Bronchial epithelial cell (primary cell): ENCODE data around the gene SUN1. TPM values are rescaled to one million over a fixed set of nuclear protein-coding genes. Genes with fewer than 3 reads are reported as not detected.
"Not testable (repeated sequence)": the region's sequence is repeated elsewhere in the genome, so short reads cannot be mapped to it uniquely, and the experiment has no call there.

ENCODE experiments used
- DNase-seq: peaks from one replicate; pipeline ENCODE4 v3.0.0-alpha.2; 2010; ENCODE audit warnings: low read depth
- FAIRE-seq: peaks from 2 replicates; lab custom pipeline; 2011; peaks lifted over from hg19 to GRCh38; lab: Jason Lieb, UNC
- H3K27me3 ChIP-seq: 2 replicates; pipeline ENCODE4 v1.5.1; 2011; ENCODE audit warnings: low read length; ENCODE audit not compliant: control insufficient read depth, insufficient read depth
- H3K36me3 ChIP-seq: 2 replicates; pipeline ENCODE4 v1.5.1; 2011; ENCODE audit warnings: low read length; ENCODE audit not compliant: control insufficient read depth, insufficient read depth
- H3K4me3 ChIP-seq: 2 replicates; pipeline ENCODE4 v1.5.1; 2011; ENCODE audit warnings: mild to moderate bottlenecking, low read depth, low read length, control low read depth
- total RNA-seq: library from RNA; depleted of rRNA; stranded (reverse); fragments of >200 nt; gene quantifications from 2 replicates; pipeline ENCODE4 v1.2.1, GENCODE V29; 2014
- TF ChIP-seq, protein P1 (sequence below): IDR thresholded peaks from 2 replicates; pipeline ENCODE4 v1.5.1; 2011; ENCODE audit warnings: mild to moderate bottlenecking, moderate library complexity, low read length, control low read depth, inconsistent platforms; ENCODE audit not compliant: insufficient read depth, severe bottlenecking

The SUN1 gene
- total RNA-seq, 1 donor from 2014 or later, result 176 TPM

GRCh38 chr7:844514-844913 lies 12.2 kb downstream of the SUN1 start:
- no peaks in the 10 kb centered on the region for H3K27me3 ChIP-seq
- H3K4me3 ChIP-seq, result no peak overlapping the region
- TF ChIP-seq, protein P1, sequence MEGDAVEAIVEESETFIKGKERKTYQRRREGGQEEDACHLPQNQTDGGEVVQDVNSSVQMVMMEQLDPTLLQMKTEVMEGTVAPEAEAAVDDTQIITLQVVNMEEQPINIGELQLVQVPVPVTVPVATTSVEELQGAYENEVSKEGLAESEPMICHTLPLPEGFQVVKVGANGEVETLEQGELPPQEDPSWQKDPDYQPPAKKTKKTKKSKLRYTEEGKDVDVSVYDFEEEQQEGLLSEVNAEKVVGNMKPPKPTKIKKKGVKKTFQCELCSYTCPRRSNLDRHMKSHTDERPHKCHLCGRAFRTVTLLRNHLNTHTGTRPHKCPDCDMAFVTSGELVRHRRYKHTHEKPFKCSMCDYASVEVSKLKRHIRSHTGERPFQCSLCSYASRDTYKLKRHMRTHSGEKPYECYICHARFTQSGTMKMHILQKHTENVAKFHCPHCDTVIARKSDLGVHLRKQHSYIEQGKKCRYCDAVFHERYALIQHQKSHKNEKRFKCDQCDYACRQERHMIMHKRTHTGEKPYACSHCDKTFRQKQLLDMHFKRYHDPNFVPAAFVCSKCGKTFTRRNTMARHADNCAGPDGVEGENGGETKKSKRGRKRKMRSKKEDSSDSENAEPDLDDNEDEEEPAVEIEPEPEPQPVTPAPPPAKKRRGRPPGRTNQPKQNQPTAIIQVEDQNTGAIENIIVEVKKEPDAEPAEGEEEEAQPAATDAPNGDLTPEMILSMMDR, result no peak
- DNase-seq (no peak), FAIRE-seq (no peak)
- H3K36me3 ChIP-seq, result peaks cover 27% of the 10 kb centered on the region

GRCh38 chr7:845091-845490 lies 12.8 kb downstream of the SUN1 start:
- Histone ChIP-seq H3K36me3 (peaks cover 28% of the 10 kb centered on the region), H3K4me3 (no peak overlapping the region), H3K27me3 (no peaks in the 10 kb centered on the region)
- no peak for FAIRE-seq
- no peak for DNase-seq
- TF ChIP-seq, protein P1, result no peak

DNA sequence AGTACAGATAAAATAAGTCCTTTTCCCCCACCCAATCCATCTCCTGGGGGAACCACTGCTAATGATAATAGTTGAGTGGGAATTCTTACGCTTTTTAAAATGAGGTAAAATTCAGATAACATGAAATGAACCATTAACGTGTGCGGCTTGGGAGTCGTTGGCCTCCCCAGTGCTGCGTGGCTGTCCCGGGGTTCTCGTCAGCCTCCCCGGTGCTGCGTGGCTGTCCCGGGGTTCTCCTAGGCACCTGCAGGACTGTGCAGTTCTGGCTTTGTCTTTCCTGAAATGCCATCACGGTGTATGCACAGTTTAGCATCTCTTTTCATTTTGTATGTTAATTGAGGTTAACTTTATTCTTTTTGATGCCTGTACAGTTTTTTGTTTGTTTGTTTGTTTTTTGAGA lies 13.5 kb downstream of the SUN1 start:
- Histone ChIP-seq H3K4me3 (no peak overlapping the region), H3K36me3 (peaks cover 26% of the 10 kb centered on the region)
- FAIRE-seq, result no peak

GRCh38 chr7:846958-847650 lies 14.8 kb downstream of the SUN1 start:
- not testable (repeated sequence) for H3K4me3 ChIP-seq, FAIRE-seq, H3K27me3 ChIP-seq, DNase-seq
- H3K36me3 ChIP-seq, result peaks cover 26% of the 10 kb centered on the region

More for the DNA sequence above, 13.5 kb downstream of the SUN1 start:
- DNase-seq, result no peak
- TF ChIP-seq, protein P1, result no peak
- H3K27me3 ChIP-seq, result no peaks in the 10 kb centered on the region

DNA sequence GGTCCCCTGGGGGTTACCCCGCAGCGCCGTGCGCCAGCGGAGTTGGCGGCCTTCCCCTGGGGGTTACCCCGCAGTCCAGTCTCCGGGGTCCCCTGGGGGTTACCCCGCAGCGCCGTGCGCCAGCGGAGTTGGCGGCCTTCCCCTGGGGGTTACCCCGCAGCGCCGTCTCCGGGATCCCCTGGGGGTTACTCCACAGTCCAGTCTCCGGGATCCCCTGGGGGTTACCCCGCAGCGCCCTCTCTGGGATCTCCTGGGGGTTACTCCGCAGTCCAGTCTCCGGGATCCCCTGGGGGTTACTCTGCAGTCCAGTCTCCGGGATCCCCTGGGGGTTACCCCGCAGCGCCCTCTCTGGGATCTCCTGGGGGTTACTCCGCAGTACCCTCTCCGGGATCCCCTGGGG lies 15.5 kb downstream of the SUN1 start:
- FAIRE-seq, H3K4me3 ChIP-seq, DNase-seq, H3K27me3 ChIP-seq: not testable (repeated sequence)
- peaks cover 27% of the 10 kb centered on the region for H3K36me3 ChIP-seq

DNA sequence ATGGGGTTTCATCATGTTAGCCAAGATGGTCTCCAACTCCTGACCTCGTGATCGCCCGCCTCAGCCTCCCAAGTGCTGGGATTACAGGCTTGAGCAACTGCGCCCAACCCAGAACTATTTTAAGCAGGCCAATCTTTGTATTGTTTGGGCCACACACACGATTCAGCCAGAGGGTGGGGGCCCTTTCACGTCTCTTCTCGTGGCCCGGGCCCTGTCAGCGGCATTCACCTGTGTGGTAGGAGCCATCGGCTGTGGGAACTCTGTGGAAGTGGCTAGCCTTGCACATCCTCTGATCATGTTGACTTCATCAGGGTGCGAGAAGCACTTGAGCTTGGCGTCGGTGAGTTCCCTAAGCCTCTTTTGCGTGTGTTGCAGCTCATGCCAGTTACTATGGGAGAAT lies 16.9 kb downstream of the SUN1 start:
- TF ChIP-seq, protein P1, result no peak
- DNase-seq, result no peak
- FAIRE-seq, result no peak
- H3K27me3 ChIP-seq, result no peaks in the 10 kb centered on the region
- peaks cover 28% of the 10 kb centered on the region for H3K36me3 ChIP-seq
- no peak overlapping the region for H3K4me3 ChIP-seq

GRCh38 chr7:849781-850180 lies 17.5 kb downstream of the SUN1 start:
- DNase-seq, result no peak
- H3K36me3 ChIP-seq, result peaks cover 28% of the 10 kb centered on the region
- FAIRE-seq, result no peak
- H3K27me3 ChIP-seq, result no peaks in the 10 kb centered on the region
- H3K4me3 ChIP-seq, result no peak overlapping the region
- TF ChIP-seq, protein P1, result no peak
